ENCODE results near the gene DIP2C. TPM values are rescaled to one million over a fixed set of nuclear protein-coding genes. Genes with fewer than 3 reads are reported as not detected.
"Not testable (repeated sequence)": the region's sequence is repeated elsewhere in the genome, so short reads cannot be mapped to it uniquely, and the experiment has no call there.

DIP2C gene
- total and polyA plus RNA-seq, 2 donors, result 21.0 to 24.3 TPM

DNA sequence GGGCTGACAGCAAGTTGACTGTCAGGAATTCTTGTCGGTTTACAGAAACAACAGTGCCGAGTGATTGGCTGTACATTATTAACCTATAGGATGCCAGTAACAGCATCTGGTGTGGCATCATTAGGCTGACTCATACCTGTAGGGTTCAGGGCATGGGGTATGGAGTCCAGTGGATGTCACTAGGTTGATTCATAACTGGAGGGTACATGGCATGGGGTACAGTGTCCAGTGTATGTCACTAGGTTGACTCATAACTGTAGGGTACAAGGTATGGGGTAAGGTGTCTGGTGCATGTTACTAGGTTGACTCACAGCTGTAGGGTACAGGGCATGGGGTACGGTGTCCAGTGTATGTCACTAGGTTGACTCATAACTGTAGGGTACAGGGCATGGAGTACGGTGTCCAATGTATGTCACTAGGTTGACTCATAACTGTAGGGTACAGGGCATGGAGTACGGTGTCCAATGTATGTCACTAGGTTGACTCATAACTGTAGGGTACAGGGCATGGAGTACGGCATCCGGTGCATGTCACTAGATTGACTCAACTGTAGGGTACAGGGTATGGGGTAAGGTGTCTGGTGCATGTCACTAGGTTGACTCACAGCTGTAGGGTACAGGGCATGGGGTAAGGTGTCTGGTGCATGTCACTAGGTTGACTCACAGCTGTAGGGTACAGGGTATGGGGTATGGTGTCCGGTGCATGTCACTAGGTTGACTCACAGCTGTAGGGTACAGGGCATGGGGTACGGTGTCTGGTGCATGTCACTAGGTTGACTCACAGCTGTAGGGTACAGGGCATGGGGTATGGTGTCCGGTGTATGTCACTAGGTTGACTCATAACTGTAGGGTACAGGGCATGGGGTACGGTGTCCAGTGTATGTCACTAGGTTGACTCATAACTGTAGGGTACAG, 425.1 kb downstream of the DIP2C start:
- DNase-seq (ENCODE audit: extremely low spot score); H3K36me3 ChIP-seq (ENCODE audit: insufficient read depth); H3K4me1 ChIP-seq (ENCODE audit: insufficient read depth); H3K4me3 ChIP-seq (ENCODE audit: low read depth, low read length); H3K27ac ChIP-seq (ENCODE audit: low read depth): not testable (repeated sequence)
- WGBS, result 83% methylated on average over 11 of the region's 11 CpGs

DNA sequence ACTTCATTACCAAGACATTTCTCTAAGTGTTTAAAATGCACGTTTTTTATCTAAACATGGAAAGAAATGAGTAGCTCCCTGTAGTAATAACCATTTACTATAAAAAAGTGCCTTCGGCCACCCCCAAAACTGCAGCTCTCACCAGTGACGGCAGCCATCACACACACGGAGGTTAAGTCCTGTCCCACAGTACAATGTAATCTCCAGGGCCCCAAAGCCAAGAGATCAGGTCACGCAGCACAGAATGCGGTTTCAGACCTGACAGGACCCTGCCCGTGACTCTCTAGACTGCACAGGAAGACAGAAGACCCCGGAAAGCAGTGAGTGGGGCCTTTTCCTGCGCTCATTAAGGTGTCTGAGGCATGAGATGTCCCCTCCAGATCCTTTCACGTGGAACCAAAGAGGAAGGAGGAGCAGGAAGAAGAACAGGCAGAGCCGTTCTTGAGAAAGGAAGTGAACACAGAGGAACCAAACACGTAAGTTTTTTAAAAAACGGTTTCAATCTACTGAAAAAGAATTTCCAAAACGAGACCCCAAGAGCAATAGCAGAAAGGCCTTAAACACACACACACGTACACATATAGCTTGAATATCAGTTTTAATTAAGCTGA, 428.5 kb downstream of the DIP2C start:
- H3K4me1 ChIP-seq (ENCODE audit: insufficient read depth), result no peaks in the 10 kb centered on the region
- no peak overlapping the region for H3K27ac ChIP-seq (ENCODE audit: low read depth)

DNA sequence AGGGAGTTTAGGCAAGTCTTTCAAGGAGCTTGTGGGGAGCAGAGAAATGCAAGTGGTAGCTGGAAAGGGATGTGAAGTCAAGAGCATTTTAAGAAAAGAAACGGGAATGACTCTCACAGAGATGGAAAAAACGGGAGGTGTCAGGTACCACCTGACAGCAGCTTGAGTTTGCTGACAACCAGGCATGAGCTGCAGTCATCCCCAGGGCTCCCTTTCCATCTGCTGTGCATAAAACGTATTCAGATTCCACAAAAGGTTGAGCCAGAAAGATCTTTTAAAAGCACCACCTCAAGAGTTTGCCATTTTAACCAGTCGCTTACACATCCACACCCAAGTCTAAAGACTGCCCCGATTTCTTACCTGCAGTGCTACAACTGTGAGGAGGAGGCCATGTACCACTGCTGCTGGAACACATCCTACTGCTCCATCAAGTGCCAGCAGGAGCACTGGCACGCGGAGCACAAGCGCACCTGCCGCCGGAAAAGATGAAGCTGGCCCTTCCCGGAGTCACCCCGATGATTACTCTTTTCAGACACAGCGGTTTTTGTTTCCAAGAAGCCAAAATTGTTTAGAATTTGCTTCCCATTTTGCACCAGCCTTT, 437.4 kb downstream of the DIP2C start:
- H3K36me3 ChIP-seq (ENCODE audit: insufficient read depth), result peaks cover 12% of the 10 kb centered on the region
- H3K4me3 ChIP-seq (ENCODE audit: low read depth, low read length), result no peak overlapping the region
- no peak overlapping the region for H3K27ac ChIP-seq (ENCODE audit: low read depth)
- no peaks in the 10 kb centered on the region for H3K4me1 ChIP-seq (ENCODE audit: insufficient read depth)
- DNase-seq (ENCODE audit: extremely low spot score), result no peak
- 93% methylated on average over 13 of the region's 13 CpGs for WGBS

More for the DNA sequence above, 428.5 kb downstream of the DIP2C start:
- H3K36me3 ChIP-seq (ENCODE audit: insufficient read depth), result no peaks in the 10 kb centered on the region
- 80% methylated on average over 15 of the region's 15 CpGs for WGBS
- DNase-seq (ENCODE audit: extremely low spot score), result no peak
- no peak overlapping the region for H3K4me3 ChIP-seq (ENCODE audit: low read depth, low read length)

DNA sequence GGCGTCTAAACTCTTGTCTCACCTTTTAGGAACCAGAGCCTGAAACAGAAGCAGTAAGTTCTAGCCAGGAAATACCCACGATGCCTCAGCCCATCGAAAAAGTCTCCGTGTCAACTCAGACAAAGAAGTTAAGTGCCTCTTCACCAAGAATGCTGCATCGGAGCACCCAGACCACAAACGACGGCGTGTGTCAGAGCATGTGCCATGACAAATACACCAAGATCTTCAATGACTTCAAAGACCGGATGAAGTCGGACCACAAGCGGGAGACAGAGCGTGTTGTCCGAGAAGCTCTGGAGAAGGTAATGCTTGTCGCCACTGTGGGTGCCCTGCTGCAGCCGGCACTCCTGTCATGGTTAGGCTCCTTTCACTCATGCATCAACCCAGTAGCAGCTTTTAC, 441.2 kb downstream of the DIP2C start:
- no peaks in the 10 kb centered on the region for H3K4me1 ChIP-seq (ENCODE audit: insufficient read depth)
- no peak overlapping the region for H3K27ac ChIP-seq (ENCODE audit: low read depth)
- peaks cover 12% of the 10 kb centered on the region for H3K36me3 ChIP-seq (ENCODE audit: insufficient read depth)
- no peak overlapping the region for H3K4me3 ChIP-seq (ENCODE audit: low read depth, low read length)
- 95% methylated on average over 15 of the region's 15 CpGs for WGBS
- no peak for DNase-seq (ENCODE audit: extremely low spot score)

DNA sequence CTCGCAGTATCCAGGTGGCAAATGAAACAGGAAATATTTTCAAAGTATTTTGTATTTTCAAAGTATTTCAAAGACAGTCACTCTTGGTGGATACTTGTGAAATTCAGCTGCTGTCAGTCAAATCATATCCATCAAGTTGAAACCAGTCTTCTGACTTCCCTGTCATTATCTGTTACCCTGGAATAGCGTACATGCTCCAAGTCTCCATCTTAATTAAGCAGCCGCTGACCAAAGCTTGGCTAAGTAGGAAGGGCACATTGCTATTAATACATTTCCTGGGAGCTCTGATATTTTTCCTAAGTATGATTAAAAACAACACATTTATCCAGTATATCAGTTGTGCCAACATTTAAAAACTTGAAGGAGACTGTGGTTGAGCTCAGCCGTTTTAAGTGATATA, 442.0 kb downstream of the DIP2C start:
- no peak overlapping the region for H3K27ac ChIP-seq (ENCODE audit: low read depth)
- H3K4me1 ChIP-seq (ENCODE audit: insufficient read depth), result no peaks in the 10 kb centered on the region
- no peak for DNase-seq (ENCODE audit: extremely low spot score)
- WGBS, result 94% methylated on average over 4 of the region's 4 CpGs
- H3K4me3 ChIP-seq (ENCODE audit: low read depth, low read length), result no peak overlapping the region
- peaks cover 14% of the 10 kb centered on the region for H3K36me3 ChIP-seq (ENCODE audit: insufficient read depth)

DNA sequence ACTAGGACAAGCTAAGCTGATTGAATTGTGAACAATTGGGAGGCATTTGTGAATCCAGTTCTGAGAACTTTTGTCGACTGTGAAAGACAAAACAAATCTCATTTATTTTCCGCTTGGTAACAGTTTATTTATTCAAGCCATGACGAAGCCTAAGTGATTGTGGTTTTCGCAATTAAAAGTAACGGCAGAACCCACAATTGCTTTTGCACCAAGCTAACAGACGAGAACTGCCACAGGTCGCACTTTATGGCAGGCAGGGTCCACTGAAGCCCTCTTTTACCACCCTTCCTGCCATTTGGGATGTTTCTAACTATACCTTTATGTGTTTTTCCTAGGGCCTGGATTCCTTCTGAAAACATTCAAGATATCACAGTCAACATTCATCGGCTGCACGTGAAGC, 443.0 kb downstream of the DIP2C start:
- no peak overlapping the region for H3K4me3 ChIP-seq (ENCODE audit: low read depth, low read length)
- 90% methylated on average over 9 of the region's 9 CpGs for WGBS
- H3K27ac ChIP-seq (ENCODE audit: low read depth), result no peak overlapping the region
- DNase-seq (ENCODE audit: extremely low spot score), result no peak
- H3K36me3 ChIP-seq (ENCODE audit: insufficient read depth), result peaks cover 12% of the 10 kb centered on the region
- no peaks in the 10 kb centered on the region for H3K4me1 ChIP-seq (ENCODE audit: insufficient read depth)

DNA sequence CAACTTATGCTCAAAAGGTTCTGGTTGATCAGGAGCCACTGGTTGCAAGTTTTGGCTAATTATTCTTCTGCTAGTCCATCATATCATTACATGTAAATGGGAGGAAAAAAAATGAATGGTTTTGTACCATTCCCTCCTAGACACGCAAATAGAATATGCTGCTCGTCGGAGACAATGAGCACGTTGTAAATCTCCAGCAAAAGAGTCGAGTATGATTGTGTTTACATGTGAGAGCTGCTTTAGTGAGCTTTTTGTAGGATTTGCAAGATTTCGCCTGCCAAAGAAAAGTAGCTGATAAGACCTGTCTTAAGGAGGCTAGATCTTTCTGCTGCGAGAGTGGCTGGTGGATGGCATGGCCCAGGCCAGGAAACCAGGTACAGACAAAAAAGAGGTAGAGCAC, 445.2 kb downstream of the DIP2C start:
- H3K27ac ChIP-seq (ENCODE audit: low read depth), result no peak overlapping the region
- no peaks in the 10 kb centered on the region for H3K4me1 ChIP-seq (ENCODE audit: insufficient read depth)
- WGBS, result 56% methylated on average over 7 of the region's 7 CpGs
- peaks cover 12% of the 10 kb centered on the region for H3K36me3 ChIP-seq (ENCODE audit: insufficient read depth)
- no peak for DNase-seq (ENCODE audit: extremely low spot score)
- H3K4me3 ChIP-seq (ENCODE audit: low read depth, low read length), result no peak overlapping the region

DNA sequence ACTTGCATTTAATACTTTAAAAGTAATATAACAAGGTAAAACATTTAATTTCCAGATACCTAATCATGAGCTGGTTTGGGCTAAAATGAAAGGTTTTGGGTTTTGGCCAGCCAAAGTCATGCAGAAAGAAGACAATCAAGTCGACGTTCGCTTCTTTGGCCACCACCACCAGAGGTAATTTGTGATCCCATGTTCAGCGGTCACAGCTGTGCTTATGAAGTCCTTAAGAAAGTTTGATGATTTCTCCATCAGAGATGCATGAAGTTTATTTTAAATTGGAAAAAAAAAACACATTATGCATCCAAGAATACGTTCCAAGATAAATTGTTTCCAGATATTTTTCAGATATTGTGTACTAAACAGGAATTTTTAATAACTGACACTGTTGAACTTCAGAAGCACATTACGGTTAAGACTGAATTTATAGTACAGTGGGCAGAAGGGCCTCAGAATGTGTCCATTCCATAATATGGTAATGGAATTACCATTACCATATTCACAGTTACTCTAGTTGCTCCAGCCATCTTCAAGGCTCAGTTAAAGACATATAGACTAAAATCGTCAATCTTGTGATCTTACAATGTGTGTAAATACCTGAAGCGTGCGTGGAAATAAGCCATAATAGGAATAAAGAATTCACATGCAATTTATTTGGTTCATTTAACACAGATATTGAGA, 447.4 kb downstream of the DIP2C start:
- 81% methylated on average over 9 of the region's 9 CpGs for WGBS

DNA sequence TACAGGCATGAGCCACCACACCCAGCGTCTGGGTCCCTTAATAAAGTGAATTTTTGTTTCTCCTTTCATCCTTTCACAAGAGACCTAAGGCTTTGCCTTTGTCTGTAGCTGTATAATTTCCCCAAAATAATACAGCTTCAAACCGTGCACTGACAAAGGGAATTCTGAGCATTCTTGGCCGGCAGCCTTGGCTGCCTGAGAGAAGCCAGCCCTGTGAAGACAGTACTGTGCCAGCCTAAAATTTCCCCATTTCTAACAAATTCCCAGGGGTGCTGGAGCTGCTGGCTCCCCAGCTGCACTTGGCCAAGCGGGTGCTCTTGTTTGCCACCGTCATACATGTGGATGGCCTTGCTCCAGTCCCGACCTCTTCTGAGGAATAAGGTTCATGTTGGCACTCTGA, 448.0 kb downstream of the DIP2C start:
- no peak for DNase-seq (ENCODE audit: extremely low spot score)
- no peak overlapping the region for H3K4me3 ChIP-seq (ENCODE audit: low read depth, low read length)
- H3K27ac ChIP-seq (ENCODE audit: low read depth), result no peak overlapping the region
- peaks cover 5% of the 10 kb centered on the region for H3K36me3 ChIP-seq (ENCODE audit: insufficient read depth)
- 65% methylated on average over 6 of the region's 6 CpGs for WGBS
- H3K4me1 ChIP-seq (ENCODE audit: insufficient read depth), result no peaks in the 10 kb centered on the region

More for the DNA sequence above, 447.4 kb downstream of the DIP2C start:
- Histone ChIP-seq H3K4me3 (ENCODE audit: low read depth, low read length) (no peak overlapping the region), H3K36me3 (ENCODE audit: insufficient read depth) (peaks cover 5% of the 10 kb centered on the region), H3K27ac (ENCODE audit: low read depth) (no peak overlapping the region), H3K4me1 (ENCODE audit: insufficient read depth) (no peaks in the 10 kb centered on the region)
- no peak for DNase-seq (ENCODE audit: extremely low spot score)

DNA sequence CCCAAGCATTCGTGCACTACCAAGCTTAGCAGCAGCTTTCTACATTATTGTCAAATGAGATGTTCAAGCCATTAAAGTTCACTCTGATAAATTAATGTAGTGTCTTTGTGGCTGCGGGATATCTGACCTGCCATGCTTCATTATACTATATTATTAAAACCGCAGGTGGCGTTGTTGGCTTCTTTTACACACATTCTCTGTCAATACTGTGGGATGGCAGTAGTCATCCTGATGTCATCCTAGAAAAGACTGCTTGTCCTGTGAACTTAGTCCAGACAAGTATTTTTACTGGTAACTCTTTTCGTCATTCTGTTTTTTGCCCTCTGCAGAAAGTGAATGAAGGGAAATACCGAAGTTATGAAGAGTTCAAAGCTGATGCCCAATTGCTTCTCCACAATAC, 450.4 kb downstream of the DIP2C start:
- Histone ChIP-seq H3K36me3 (ENCODE audit: insufficient read depth) (peaks cover 5% of the 10 kb centered on the region), H3K4me1 (ENCODE audit: insufficient read depth) (no peaks in the 10 kb centered on the region), H3K4me3 (ENCODE audit: low read depth, low read length) (no peak overlapping the region), H3K27ac (ENCODE audit: low read depth) (no peak overlapping the region)
- WGBS, result 95% methylated on average over 6 of the region's 6 CpGs
- DNase-seq (ENCODE audit: extremely low spot score), result no peak

DNA sequence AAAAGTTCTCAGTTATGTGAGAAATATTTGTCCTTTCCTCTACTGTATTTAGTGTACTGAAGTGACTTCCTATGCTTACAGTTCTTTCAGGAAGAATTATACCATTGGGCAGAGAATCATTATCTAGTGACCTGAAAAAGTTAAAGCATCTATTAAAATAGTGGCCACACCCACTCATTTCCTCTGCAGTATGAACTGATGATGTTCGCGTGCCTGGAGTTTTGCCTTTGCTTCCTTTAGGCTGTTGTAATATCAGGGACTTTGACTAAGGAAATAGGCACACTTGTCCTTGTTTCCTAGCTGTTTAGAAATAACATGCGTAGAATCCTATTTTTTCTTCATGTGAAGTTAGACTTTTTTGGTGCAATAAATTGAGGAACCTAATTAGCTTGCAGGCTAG, 453.6 kb downstream of the DIP2C start:
- Histone ChIP-seq H3K4me3 (ENCODE audit: low read depth, low read length) (no peak overlapping the region), H3K4me1 (ENCODE audit: insufficient read depth) (no peaks in the 10 kb centered on the region), H3K36me3 (ENCODE audit: insufficient read depth) (peaks cover 2% of the 10 kb centered on the region), H3K27ac (ENCODE audit: low read depth) (no peak overlapping the region)
- no peak for DNase-seq (ENCODE audit: extremely low spot score)
- WGBS, result 59% methylated on average over 3 of the region's 3 CpGs

DNA sequence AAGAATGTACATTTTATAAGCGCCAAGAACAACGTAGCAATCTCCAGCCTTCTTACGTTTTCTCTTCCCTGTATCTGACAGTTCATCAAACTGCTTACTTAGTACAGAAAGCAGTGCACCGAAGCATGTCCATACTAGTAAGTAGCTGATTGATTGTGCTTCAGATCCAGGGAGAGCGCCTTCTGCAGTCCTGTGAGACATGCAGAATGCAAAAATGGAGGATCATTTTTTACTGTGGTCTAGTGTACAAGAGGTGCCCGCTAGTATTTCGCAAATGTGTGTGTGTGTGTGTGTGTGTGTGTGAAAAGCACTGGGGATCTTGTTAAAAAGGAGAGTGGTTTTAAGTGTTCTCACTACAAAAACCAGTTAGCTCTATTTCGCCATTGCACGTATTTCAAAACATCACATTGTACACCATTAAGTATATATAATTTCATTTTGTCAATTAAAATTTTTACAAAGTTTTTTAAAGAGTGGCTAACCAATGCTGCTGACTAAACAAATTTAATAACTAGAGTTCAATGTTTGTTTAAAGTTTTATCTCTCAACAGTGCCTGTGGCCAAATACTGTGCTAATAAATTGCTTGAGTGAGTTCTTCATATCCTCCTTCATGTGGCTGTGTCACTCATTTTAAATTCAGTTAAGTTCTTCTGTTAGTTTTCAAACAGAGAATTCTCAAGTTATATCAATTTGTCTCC, 454.6 kb downstream of the DIP2C start:
- peaks cover 2% of the 10 kb centered on the region for H3K36me3 ChIP-seq (ENCODE audit: insufficient read depth)
- H3K4me3 ChIP-seq (ENCODE audit: low read depth, low read length), result no peak overlapping the region
- 84% methylated on average over 9 of the region's 9 CpGs for WGBS
- peak; percentile 23 for DNase-seq (ENCODE audit: extremely low spot score)
- H3K4me1 ChIP-seq (ENCODE audit: insufficient read depth), result no peaks in the 10 kb centered on the region
- no peak overlapping the region for H3K27ac ChIP-seq (ENCODE audit: low read depth)

DNA sequence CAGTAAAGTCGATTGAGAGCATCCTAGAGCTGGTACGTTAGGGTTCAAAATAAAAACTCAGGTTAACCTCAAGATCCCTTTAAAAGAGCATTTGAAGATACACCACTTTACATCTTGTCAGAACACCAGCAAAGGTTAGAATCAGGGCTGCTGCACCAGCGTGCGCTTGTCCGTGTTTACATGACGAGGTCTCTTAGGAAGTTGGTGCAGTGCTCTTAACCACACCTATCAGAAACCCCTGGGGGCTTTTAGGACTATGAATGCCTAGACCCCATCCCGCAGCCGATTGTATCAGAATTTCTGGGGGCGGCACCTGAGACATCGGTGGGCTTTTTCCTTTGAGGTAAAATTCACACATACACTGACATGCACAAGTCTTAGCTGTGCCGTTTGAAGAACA, 456.6 kb downstream of the DIP2C start:
- 96% methylated on average over 11 of the region's 11 CpGs for WGBS
- H3K4me3 ChIP-seq (ENCODE audit: low read depth, low read length), result no peak overlapping the region
- no peaks in the 10 kb centered on the region for H3K4me1 ChIP-seq (ENCODE audit: insufficient read depth)
- peaks cover 2% of the 10 kb centered on the region for H3K36me3 ChIP-seq (ENCODE audit: insufficient read depth)
- H3K27ac ChIP-seq (ENCODE audit: low read depth), result no peak overlapping the region
- no peak for DNase-seq (ENCODE audit: extremely low spot score)

Measured in urinary bladder (tissue), 4 donors.